Measurements from ENCODE around the gene RNF208. TPM values are rescaled to one million over a fixed set of nuclear protein-coding genes. Genes with fewer than 3 reads are reported as not detected.

RNF208 gene
- total and polyA plus RNA-seq, 2 donors (not counting 3 experiments of a cell fraction or from before 2014, with no cell fraction given) = 1.3 to 4.8 TPM

DNA sequence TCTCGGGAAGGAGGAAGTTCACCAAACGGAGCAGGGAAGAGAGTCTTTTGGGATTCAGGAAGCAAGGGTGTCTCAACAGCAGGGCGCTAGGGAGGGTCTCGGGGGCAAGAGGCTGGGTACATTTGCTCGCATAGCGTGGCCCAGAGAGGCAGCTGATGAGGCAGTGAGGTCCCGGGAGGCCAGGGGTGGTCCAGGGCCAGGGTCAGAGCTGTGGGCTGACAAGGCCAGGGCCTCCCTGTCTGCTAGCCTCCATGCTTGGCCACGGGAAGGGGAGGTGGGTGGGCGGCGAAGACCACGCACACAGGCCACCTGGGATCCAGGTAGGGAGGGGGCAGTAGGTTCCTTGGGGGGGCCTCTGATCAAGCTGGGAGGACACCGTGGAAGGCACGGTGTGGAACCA, 10.5 kb downstream of the RNF208 start:
- intact Hi-C loops (cut with micrococcal nuclease) = no loop called here
- CTCF ChIA-PET = interaction anchor here (1.1 kb wide), 1 partner anchor 23 kb away, joined by 3 read pairs; the partner anchor contains the start of genes ANAPC2 and SSNA1

More for the DNA sequence above, 10.5 kb downstream of the RNF208 start:
- H3K4me2 ChIP-seq (ENCODE audit: insufficient read depth, low read length) = no peak overlapping the region
- no peak overlapping the region for H3K27ac ChIP-seq (ENCODE audit: insufficient read depth, low read depth, low read length)
- no peak overlapping the region for H2AFZ ChIP-seq (ENCODE audit: low read depth, low read length)
- POLR2A ChIA-PET = no interaction called here
- no peaks in the 10 kb centered on the region for H4K20me1 ChIP-seq (replicated peaks; ENCODE audit: control insufficient read depth, extremely low read depth, insufficient read depth, low read length)
- peaks cover 2% of the 10 kb centered on the region for H3K4me1 ChIP-seq (ENCODE audit: control insufficient read depth, extremely low read depth, insufficient read depth, low read length)
- BruUV-seq (replicated peaks) = no TSS peak
- peaks cover 0 to 7% of the 10 kb centered on the region in 2 experiments for H3K36me3 ChIP-seq (ENCODE audit: control insufficient read depth in 2 of 2, extremely low read depth in 1 of 2, insufficient read depth in 2 of 2, low read length in 2 of 2)
- no peaks in the 10 kb centered on the region for H3K9me3 ChIP-seq (replicated peaks; ENCODE audit: control insufficient read depth, insufficient read depth, low read length)
- no peak overlapping the region for H3K4me3 ChIP-seq (replicated peaks in 1 of 3; ENCODE audit: insufficient read depth in 1 of 3, low read depth in 1 of 3, low read length in 3 of 3)
- TF ChIP-seq POLR2A (IDR thresholded peaks at IDR 0.05; ENCODE audit: low read depth, low read length) (no peak), EZH2 (IDR thresholded peaks at IDR 0.05; ENCODE audit: borderline replicate concordance, low read depth, low read length, severe bottlenecking) (no peak), MYC (IDR thresholded peaks at IDR 0.05; ENCODE audit: low read depth, low read length) (no peak), FOS (IDR thresholded peaks at IDR 0.05; ENCODE audit: borderline replicate concordance, insufficient read depth, low read length) (no peak), POLR2AphosphoS5 (IDR thresholded peaks at IDR 0.05; ENCODE audit: insufficient read depth, low read depth, low read length) (no peak), GATA2 (IDR thresholded peaks at IDR 0.05; ENCODE audit: insufficient read depth, insufficient read length, low read depth, low read length) (no peak), MAX (IDR thresholded peaks at IDR 0.05; ENCODE audit: insufficient read depth, insufficient read length) (no peak), JUN (IDR thresholded peaks at IDR 0.05; ENCODE audit: borderline replicate concordance, insufficient read depth, insufficient read length, low read depth) (no peak)
- TF ChIP-seq, protein P1, sequence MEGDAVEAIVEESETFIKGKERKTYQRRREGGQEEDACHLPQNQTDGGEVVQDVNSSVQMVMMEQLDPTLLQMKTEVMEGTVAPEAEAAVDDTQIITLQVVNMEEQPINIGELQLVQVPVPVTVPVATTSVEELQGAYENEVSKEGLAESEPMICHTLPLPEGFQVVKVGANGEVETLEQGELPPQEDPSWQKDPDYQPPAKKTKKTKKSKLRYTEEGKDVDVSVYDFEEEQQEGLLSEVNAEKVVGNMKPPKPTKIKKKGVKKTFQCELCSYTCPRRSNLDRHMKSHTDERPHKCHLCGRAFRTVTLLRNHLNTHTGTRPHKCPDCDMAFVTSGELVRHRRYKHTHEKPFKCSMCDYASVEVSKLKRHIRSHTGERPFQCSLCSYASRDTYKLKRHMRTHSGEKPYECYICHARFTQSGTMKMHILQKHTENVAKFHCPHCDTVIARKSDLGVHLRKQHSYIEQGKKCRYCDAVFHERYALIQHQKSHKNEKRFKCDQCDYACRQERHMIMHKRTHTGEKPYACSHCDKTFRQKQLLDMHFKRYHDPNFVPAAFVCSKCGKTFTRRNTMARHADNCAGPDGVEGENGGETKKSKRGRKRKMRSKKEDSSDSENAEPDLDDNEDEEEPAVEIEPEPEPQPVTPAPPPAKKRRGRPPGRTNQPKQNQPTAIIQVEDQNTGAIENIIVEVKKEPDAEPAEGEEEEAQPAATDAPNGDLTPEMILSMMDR (IDR thresholded peaks at IDR 0.05; ENCODE audit: extremely low read depth in 1 of 2, insufficient read depth in 1 of 2, low read depth in 1 of 2, low read length in 2 of 2) = no peak
- H3K79me2 ChIP-seq (ENCODE audit: control insufficient read depth, insufficient read depth, low read length) = peaks cover 8% of the 10 kb centered on the region
- H3K27me3 ChIP-seq (ENCODE audit: control insufficient read depth in 2 of 2, insufficient read depth in 2 of 2, low read length in 2 of 2) = no peaks in the 10 kb centered on the region
- no peak overlapping the region for H3K9ac ChIP-seq (replicated peaks; ENCODE audit: extremely low read depth, insufficient read depth, low read length)
- no peak for DNase-seq (ENCODE audit: low read depth, low spot score)
- dilution Hi-C loops (cut with MboI; ENCODE audit: extremely low pct_ligation_motif_present, low sequenced_read_pairs) = no loop called here
- no peak for FAIRE-seq
- no peaks in the 10 kb centered on the region for H3K9me1 ChIP-seq (replicated peaks; ENCODE audit: control insufficient read depth, extremely low read depth, insufficient read depth, low read length)

Data from endothelial cell of umbilical vein (primary cell).